Activated CD4-positive, alpha-beta T cell treated with anti-CD3 and anti-CD28 coated beads for 4 hours (primary cell): Measurements from ENCODE around the gene APOE.
"Not testable (repeated sequence)": the region's sequence is repeated elsewhere in the genome, so short reads cannot be mapped to it uniquely, and the experiment has no call there.

Source experiments
- DNase-seq, 2 donors: peaks; one replicate each; pipeline ENCODE4 v3.0.0-alpha.2; 2020

Gene APOE

DNA sequence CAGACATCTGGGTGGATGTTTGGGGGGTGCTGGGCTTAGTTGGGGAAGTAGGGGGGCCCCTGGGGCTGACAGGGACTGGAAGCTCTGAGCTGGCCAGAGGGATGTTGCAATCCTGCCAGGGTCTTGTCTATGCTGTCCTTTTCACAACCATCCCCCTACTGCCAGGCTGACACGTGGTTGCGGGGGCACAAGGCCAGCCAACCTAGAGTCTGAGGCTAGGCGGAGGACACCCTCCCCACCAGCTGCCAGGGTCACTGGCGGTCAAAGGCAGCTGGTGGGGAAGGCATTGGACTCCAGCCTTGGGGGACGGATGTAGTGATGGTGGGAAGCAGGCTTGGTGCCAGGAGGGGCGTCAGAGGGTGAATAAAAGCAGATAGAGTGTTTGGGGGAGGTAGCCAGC lies 7.3 kb downstream of the APOE start:
- DNase-seq: no peak

- not testable (repeated sequence) for DNase-seq
These were observed 8.2 kb downstream of the APOE start for GRCh38 chr19:44913512-44914432.

DNA sequence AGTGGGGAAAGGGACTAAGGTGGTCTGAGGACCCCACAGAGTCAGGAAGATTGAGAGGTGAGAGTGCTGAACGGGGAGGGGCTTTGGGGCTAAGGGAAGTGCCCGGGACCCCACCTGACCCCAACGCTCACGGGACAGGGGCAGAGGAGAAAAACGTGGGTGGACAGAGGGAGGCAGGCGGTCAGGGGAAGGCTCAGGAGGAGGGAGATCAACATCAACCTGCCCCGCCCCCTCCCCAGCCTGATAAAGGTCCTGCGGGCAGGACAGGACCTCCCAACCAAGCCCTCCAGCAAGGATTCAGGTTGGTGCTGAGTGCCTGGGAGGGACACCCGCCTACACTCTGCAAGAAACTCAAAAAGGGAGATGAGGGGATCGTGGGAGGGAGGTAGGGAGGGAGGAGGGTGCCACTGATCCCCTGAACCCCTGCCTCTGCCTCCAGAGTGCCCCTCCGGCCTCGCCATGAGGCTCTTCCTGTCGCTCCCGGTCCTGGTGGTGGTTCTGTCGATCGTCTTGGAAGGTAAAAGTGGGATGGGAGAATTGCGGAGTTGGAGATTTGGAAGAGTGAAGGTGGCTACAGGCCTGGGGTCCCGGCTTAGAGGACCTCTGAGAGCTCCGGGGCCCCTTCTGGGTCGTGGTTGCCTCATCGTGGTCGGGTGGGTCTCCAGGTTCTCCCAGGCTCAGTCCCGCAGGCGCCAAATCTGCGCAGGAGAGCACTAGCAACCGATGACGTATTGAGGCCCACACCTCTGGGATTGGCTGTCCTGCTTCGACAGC lies 9.0 kb downstream of the APOE start, which contains the start of gene APOC1:
APOC1 (plus strand) TSS at position 176 of the 774 bp plus-strand sequence; CDS start at position 460, 284 bp downstream.
- DNase-seq: peak; percentile 67 to 79

DNA sequence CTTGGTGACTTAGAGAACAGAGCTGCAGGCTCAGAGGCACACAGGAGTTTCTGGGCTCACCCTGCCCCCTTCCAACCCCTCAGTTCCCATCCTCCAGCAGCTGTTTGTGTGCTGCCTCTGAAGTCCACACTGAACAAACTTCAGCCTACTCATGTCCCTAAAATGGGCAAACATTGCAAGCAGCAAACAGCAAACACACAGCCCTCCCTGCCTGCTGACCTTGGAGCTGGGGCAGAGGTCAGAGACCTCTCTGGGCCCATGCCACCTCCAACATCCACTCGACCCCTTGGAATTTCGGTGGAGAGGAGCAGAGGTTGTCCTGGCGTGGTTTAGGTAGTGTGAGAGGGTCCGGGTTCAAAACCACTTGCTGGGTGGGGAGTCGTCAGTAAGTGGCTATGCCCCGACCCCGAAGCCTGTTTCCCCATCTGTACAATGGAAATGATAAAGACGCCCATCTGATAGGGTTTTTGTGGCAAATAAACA lies 18.7 kb downstream of the APOE start:
- DNase-seq: no peak

- no peak for DNase-seq
These were observed 19.7 kb downstream of the APOE start for GRCh38 chr19:44925114-44925891.

DNA sequence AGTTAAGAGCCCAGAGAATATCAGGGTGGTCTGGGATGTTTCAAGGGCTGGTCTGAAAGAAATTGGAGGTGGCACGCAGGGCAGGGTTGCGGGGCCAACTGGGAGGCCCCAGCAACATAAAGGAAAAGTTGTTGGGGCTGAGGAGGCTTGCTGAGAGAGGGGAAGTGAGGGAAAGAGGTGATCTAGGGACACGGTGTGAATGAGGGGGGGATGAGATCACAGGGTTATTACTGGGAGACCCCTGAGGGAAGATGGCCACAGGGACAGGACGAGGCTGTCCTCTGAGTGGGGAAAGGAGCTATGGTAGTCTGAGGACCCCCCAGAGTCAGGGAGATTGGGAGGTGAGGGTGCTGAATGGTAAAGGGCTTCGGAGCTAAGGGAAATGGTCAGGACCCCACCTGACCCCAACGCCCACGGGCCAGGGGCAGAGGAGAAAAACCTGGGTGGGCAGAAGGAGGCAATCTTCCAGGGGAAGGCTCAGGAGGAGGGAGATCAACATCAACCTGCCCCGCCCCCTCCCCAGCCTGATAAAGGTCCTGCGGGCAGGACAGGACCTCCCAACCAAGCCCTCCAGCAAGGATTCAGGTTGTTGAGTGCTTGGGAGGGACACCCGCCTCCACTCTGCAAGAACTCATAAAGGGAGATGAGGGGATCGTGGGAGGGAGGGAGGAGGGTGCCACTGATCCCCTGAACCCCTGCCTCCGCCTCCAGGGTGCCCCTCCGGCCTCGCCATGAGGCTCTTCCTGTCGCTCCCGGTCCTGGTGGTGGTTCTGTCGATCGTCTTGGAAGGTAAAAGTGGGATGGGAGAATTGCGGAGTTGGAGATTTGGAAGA lies 20.9 kb downstream of the APOE start:
- not testable (repeated sequence) for DNase-seq

- DNase-seq: no peak
These were observed 22.1 kb downstream of the APOE start for GRCh38 chr19:44927746-44928145.

- DNase-seq: no peak
These were observed 24.5 kb downstream of the APOE start for GRCh38 chr19:44930088-44930487.

GRCh38 chr19:44931541-44931940 lies 25.9 kb downstream of the APOE start:
- DNase-seq: no peak

GRCh38 chr19:44939668-44940067 lies 34.1 kb downstream of the APOE start:
- DNase-seq: no peak

DNA sequence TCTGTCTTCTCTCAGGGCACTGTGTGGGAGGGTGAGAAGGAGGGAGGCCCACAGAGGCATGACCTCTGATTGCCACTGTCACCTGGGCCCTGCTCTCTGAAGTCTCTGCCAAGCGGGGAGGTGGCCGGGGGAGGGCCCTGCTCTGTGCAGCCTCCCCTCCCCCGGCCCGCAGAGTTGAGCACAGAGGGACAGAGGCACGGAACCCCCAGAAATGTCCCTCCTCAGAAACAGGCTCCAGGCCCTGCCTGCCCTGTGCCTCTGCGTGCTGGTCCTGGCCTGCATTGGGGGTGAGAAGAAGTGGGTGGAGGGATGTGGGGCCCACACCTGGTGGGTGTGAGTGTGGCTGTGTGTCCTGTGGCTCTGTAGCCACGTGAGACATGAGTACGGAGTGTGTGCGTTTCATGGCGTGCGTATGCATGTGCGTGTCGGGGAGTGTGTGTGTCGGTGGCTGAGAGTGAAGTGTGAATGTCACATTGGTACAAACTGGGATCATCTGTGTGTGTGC lies 36.5 kb downstream of the APOE start, which contains the start of gene APOC4:
APOC4 (plus strand) TSS at position 171 of the 505 bp plus-strand sequence; CDS start at position 212, 41 bp downstream.
- DNase-seq: no peak

DNA sequence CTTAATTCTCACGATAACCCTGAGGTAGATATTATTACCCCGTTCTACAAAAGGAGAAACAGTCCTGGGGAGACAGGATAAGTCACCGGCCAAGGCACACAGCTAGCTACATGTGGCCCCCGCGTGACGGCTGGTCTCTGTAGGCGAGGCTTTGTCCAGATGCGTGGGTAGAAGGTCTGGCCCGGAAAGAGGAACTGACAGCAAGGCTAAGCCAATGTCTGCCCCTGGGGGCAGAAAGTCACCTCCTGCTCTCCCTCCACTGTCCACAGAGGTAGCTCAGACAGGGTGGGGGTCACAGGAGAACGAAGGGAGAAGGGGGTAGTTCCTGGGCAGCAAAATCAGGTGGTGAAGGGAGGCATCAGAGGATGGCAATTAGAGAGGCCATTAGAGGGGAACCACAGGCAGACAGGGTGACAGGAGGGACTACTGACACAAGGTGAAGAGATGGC lies 38.2 kb downstream of the APOE start:
- DNase-seq: no peak

GRCh38 chr19:44947041-44947581 lies 41.5 kb downstream of the APOE start:
- DNase-seq: no peak

- DNase-seq: no peak
These were observed 42.6 kb downstream of the APOE start for GRCh38 chr19:44948237-44948636.

DNA sequence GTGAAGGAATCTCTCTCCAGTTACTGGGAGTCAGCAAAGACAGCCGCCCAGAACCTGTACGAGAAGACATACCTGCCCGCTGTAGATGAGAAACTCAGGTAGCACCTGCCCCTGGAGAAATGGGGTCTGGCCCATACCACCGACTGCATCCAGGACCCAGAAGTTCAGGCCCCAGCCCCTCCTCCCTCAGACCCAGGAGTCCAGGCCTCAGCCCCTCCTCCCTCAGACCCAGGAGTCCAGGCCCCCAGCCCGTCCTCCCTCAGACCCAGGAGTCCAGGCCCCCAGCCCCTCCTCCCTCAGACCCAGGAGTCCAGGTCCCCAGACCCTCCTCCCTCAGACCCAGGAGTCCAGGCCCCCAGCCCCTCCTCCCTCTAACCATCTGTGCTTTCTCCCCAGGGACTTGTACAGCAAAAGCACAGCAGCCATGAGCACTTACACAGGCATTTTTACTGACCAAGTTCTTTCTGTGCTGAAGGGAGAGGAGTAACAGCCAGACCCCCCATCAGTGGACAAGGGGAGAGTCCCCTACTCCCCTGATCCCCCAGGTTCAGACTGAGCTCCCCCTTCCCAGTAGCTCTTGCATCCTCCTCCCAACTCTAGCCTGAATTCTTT lies 43.3 kb downstream of the APOE start:
- DNase-seq: no peak

- DNase-seq: no peak
These were observed 44.0 kb downstream of the APOE start for GRCh38 chr19:44949550-44949949.

DNA sequence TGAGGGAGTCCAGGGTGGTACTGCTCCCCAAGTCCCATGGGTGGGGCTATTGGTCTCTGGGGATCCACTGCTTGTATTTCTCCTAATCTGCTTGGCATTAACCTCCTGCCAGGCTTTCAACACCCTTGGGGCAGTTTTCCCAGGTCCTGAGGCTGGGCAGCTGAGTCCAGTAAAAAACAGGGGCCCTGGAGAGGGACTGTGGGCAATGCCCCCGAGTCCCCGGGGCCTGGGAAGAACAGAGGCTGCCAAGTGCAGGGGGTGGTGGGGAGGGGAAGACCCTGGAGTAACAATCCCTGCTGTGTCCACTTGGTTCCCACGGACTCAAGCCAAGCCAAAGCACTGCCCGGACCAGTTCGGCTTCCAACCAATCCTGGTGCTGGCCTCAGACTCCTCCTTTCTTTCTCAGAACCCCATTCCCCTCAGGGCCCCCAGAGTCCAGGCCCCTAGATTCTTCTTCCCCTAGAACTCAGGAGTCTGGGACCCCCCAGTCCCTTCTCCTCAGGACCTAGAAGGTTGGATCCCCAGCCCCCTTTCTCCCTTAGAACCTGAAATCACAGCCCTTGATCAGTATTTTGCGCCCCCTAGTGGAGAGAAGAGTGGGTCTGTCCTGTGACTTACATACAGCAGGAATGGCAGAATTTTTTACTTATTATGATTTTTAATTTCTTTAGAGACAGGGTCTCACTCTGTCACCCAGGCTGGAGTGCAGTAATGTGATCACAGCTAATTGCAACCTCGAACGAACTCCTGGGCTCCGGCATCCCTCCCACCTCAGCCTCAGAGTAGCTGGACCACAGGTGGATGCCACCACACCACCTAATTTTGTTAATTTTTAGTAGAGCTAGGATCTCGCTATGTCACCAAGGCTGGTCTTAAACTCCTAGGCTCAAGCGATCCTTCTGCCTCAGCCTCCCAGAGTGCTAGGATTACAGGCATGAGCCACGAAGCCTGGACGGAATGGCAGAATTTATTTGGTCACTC lies 45.9 kb downstream of the APOE start:
- peak; percentile 67 to 73 for DNase-seq

DNA sequence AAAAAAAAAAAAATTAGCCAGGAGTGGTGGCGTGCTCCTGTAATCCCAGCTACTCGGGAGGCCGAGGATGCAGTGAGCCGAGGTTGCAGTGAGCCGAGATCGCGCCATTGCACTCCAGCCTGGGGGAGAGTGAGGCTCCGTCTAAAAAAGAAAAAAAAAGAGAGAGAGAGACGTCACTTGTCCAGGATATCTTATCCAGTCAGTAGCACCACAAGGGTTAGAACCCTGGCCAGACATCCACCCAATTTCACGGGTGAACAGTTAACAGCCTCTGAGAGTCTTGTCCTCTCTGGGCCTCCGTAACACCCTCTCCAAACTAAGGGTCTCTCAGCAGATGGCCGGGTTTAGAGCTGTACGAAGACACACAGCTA lies 48.7 kb downstream of the APOE start:
- DNase-seq: no peak
